ENCODE data around the gene LCNL1. TPM values are rescaled to one million over a fixed set of nuclear protein-coding genes. Genes with fewer than 3 reads are reported as not detected.
"Not testable (repeated sequence)": the region's sequence is repeated elsewhere in the genome, so short reads cannot be mapped to it uniquely, and the experiment has no call there.

LCNL1 gene
- total RNA-seq, 2 donors from 2014 or later, result 0.06 TPM; not detected in 1

DNA sequence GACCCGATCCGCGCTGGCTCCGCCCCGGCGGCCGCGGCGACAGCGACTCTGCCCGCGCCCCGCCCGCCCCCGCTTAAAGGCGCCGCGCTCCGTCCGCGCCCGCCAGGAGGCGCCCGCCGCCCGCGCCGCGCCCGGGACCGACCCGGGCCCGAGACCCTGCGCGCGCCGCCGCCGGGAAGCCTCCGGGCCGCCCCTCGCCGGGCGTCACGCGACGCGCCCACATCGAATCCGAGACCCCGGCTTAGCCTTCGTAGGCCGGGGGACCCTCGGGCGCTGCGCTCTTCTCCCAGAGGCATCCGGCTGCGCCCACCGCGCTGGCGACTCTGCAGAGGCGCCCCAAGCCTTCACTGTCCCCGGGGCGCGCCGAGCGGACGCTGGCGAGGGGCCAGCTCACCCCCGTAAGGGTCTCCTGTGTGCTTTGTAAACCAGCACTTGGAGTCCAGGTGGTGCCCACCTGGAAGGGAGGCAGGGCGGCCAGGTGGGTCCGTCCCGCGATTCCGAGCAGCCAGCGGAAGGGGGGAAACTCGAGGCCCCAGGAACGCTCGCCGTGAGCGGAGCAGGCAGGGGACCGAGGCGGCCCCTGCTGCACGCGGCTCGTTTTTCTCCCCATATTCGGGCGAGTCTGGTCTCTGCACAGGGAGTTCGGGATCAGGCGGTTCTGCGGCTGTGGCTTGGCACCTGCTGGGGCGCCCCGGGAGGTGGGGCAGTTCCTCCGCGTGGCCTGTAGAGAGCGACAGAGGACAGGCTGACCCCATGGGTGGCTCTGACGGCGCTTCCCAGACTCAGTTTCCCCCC, 45.7 kb downstream of the LCNL1 start:
- intact Hi-C loops (cut with DNase I, micrococcal nuclease), result loop anchor here in 1 of 2 donors (10.0 kb wide), 1 partner anchor 84 kb away; the partner anchor contains the start of genes C8G and FBXW5
- ATAC-seq, result peak; percentile 71
- peak; percentile 77 to 81 for DNase-seq

DNA sequence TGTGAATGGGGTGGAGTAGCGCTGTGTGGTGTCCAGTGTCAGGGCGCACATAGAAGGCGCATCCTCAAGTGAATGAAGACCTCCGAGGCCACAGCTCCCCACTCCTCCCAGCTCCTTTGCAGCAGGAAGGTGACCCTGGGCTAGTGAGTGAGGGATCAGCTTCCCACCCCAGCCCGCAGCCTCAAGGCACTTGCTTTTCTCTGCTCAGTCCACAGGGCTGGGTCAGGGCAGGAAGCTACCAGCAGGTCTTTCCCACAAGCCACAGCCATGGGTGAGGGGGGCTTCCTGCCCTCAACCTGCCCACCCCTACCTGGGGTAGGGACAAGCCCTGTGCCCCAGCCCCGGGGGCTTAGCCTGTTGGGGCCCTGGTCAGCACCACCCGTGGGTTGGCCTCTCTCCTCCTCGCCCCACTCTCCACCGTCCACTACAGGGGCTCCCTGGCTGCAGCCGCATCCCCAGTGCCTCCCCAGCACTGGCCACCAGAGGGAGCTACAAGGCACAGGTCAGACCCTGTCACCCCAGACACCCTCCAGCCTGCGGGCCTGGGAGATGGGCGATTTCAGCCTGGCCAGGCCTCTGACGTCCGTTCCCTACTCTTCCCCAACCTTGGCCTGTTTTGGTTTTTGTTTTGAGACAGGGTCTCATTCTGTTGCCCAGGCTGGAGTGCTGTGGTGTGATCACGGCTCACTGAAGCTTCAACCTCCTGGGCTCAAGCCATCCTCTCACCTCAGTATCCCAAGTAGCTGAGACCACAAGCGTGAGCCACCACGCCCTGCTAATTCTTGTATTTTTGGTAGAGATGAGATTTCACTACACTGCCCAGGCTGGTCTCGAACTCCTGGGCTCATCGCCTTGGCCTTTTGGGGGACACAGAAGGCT, 46.5 kb downstream of the LCNL1 start:
- intact Hi-C loops (cut with DNase I, micrococcal nuclease), result loop anchor here in 1 of 2 donors (10.0 kb wide), 1 partner anchor 84 kb away; the partner anchor contains the start of genes C8G and FBXW5
- peak; percentile 59 for ATAC-seq
- DNase-seq, result peak; percentile 74 to 89

DNA sequence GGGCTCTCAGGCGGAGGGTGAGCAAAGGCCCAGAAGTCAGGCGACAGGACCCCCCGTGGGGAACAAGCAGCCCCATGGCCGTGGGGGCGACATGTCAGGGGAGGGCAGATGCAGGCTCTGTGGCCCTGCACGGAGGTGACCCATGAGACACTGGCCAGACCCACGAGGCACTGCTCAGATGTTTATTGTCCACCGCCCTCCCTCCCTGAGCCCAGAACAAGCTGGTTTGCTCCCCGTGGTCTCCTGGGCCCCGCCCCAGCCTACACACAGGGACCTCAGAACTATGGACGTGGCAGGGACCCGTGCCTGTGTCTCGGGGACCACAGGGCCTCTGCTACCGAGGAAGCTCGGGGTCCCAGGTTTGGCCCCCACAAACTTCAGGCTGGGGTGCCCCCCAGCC, 47.2 kb downstream of the LCNL1 start:
- intact Hi-C loops (cut with DNase I, micrococcal nuclease), result no loop called here
- no peak for ATAC-seq
- DNase-seq, result no peak

DNA sequence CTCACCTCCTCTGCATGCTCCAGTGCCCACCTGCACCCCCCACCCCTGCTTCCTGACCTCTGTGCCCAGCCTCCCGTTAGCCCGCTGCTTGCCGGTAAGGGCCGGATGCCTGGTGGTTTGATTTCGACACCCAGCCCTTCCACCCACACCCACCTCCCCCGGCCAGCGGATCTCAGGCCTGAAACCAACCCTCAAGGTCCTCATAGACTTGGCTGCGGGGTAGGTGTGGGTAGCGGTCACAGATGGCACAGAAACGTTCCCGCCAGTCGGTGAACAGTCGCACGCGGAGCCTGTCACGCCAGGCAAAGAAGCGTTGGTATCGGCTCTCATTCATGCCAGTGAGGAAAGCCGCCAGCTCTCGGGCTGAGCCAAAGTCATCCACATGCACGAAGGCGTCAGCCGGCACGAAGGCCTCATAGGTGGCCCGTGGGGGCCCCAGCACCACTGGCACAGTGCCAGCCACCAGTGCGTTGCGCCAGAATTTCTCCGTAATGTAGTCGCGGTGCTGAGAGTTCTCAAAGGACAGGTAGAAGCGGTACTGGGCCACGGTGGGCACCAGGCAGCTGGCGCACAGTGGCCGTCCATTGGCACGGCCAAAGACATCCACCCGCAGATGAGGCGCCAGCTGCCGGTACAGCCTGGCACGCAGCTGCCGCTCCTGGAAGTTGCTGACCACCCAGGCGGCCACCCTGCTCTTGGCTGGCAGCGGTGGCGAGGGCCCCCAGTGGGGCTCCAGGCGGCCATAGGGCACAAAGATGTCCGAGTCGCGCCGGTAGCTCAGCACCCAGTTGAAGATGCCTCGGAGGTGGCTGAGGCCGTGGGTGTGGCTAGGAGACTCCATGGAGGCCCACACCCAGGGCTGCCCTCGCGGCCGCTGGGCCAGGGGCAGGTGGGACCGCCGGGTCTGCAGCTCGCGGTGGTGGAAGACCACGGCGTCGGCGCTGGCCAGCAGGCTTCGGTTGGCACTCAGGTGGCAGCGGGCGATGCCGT, 48.0 kb downstream of the LCNL1 start:
- intact Hi-C loops (cut with DNase I, micrococcal nuclease), result no loop called here
- ATAC-seq (no peak), DNase-seq (peak in 1 of 2 donors; percentile 51)

DNA sequence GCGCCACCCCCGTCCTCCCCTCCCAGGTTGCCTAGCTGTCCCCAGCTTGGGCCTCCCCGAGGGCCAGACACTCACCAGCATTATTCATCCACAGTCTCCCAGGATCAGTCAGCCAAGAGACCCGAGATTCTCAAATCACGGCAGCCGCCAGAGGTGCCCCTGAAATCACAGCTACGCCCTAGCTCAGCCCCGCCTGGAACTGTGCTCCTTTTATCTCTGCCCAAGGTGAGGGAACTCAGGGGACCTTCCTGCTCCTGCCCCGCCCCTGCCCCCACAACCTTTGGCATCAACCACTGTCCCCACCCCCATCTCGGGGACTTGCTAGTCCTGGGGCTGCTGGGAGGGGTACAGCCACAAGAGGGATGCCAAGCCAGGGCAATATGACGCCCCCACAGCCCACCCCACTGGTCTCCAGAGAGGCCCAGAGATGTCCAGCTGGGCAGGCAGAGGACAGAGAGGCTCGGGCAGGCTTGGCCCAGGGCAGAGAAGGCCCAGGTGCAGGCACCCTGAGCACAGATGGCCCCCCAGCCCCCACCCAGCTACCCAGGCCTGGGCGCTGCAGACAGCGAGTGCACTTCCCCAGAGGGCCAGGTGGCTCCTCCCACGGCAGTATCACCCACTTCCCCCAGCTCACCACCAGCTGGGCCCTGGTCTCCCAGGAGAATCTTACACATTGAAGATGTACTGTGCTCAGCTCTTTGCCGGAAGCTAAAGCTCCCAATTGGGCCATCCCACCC, 49.3 kb downstream of the LCNL1 start, which contains the start of gene FUT7:
Gene FUT7, minus strand, starts transcription at position 185 of the 737 bp plus-strand sequence. Its CDS starts 97 bp downstream, at position 88.
- ATAC-seq (no peak), DNase-seq (no peak)
- intact Hi-C loops (cut with DNase I, micrococcal nuclease), result no loop called here

DNA sequence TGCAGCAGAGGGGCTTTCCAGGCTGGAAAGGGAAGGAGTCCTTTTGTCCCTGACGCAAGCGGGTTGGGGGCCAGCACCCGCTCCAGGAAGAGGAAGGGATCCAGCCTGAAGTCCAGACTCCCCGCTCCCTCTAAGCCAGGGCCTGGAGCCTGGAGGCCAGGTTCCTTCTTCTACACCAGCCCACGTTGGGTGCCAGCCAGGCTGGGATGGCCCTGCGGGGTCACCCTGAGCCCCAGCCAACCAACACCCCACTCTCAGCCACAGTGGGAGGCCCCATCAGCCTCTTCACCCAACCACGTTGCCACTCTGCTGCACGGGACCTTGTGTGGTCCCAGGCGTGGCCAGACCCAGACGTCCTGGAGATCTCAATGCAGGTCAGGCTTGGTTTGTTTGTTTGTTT, 50.1 kb downstream of the LCNL1 start:
- no peak for DNase-seq
- intact Hi-C loops (cut with DNase I, micrococcal nuclease), result no loop called here
- ATAC-seq, result no peak

DNA sequence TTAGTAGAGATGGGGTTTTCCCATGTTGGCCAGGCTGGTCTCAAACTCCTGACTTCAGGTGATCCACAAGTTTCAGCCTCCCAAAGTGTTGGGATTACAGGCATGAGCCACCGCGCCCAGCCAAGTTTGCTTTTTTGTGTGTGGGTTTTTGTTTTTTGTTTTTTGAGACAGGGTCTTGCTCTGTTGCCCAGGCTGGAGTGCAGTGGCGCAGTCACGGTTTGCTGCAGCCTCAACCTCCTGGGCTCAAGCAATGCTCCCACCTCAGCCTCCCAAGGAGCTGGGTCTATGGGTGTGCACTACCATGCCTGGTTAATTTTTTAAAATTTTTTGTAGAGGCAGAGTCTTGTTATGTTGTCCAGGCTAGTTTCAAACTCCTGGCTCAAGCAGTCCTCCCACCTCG, 50.7 kb downstream of the LCNL1 start:
- DNase-seq; ATAC-seq; intact Hi-C loops (cut with DNase I, micrococcal nuclease): not testable (repeated sequence)

DNA sequence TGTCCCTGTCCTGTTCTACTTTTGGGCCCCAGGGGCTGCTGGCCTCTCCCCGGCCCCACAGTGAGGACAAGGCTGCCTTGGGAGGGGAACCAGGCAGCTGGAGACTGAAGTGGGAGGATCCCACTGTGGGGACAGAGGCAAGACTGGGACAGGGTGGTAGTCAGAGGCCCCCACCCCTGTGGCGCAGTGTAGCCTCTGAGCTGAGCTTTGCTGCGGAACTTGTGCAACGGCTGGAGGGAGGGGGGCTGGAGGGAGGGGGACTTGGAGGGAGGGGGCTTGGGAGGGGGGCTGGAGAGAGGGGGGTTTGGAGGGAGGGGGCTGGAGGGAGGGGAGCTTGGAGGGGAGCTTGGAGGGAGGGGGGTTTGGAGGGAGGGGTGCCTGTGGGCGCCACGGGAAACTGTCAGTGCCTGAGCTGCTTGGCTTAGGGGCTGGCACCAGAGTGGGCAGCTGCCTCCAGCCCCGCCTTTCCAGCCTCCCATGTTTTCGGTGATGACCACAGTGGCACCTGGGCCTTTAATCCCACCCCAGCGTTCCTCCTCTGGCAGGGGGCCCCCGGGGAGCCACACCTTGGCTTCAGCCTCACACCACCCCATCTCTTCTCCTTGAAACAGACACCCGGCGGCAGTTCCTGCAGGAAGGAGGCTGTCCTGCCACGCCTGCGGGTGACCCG, 51.4 kb downstream of the LCNL1 start:
- peak; percentile 76 to 78 for DNase-seq
- intact Hi-C loops (cut with DNase I, micrococcal nuclease), result no loop called here
- peak; percentile 79 for ATAC-seq

DNA sequence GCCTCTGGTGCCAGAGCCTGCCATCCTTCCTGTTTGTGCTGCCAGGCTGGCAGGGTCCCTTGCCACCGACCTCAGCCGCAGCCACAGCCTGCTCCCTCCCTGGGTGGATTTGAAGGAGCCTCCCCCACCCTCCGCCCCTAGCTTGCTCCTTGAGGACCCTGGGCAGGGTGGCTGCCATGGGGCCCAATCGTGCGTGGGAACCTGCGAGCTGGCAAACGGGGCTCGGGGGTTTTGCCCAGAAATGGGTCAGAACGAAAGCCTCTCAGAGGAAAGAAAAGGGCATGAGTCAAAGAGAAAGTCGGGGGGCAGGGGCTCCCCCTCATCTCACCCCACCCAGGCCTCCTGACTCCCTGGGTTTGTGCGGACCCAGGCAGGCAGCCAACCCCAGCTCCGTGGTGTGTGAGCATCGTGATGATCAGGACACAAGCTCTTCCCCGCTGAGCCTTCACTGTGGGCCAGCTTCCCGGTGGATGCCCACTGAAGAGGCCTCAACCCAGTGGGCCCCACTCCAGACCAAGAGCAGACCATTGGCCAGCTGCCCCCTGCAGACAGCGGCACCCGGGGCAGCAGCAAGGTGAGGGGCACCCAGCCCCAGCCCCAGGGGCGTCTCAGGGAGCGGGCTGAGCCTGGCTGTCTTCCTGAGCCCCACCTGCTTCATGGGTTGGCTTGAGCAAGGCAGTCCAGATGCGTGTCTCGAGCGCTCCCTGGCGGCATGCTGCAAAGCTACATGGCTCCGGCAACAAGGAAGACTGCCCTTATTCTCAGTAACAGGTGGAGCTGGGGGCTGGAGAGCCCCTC, 52.1 kb downstream of the LCNL1 start:
- DNase-seq, result peak; percentile 80 to 81
- peak; percentile 84 for ATAC-seq
- intact Hi-C loops (cut with DNase I, micrococcal nuclease), result loop anchor here in 1 of 2 donors (5.0 kb wide), 1 partner anchor 248 kb away; no protein-coding TSS in a partner anchor

Other genes starting within 250 kb of the LCNL1 start
- 1 to 10 TPM; 1.2 to 2.4 TPM for gene LCN10, start 240.1 kb upstream of the LCNL1 start, total RNA-seq
- gene LCN6, start 234.5 kb upstream of the LCNL1 start, total RNA-seq, result 1 to 10 TPM; 1.0 to 3.6 TPM
- gene LCN8, start 224.8 kb upstream of the LCNL1 start, total RNA-seq, result under 1 TPM in 1 of 2 donors, not detected in 1; 0.36 TPM
- 10 to 100 TPM in 1 of 2 donors, 1 to 10 TPM in 1; 8.0 to 15.9 TPM for gene LCN15, start 218.5 kb upstream of the LCNL1 start, total RNA-seq
- 100 to 1,000 TPM; 239 to 377 TPM for gene TMEM141, start 191.6 kb upstream of the LCNL1 start, total RNA-seq
- gene CCDC183, start 186.7 kb upstream of the LCNL1 start, total RNA-seq, result 10 to 100 TPM; 20.6 to 35.1 TPM
- 100 to 1,000 TPM; 120 to 132 TPM for gene RABL6, start 175.0 kb upstream of the LCNL1 start, total RNA-seq
- 10 to 100 TPM; 10.4 to 11.1 TPM for gene AJM1, start 140.5 kb upstream of the LCNL1 start, total RNA-seq
- 100 to 1,000 TPM; 109 to 154 TPM for gene PHPT1, start 133.6 kb upstream of the LCNL1 start, total RNA-seq
- 10 to 100 TPM; 19.1 to 20.1 TPM for gene MAMDC4, start 130.6 kb upstream of the LCNL1 start, total RNA-seq
- gene EDF1, start 116.7 kb upstream of the LCNL1 start, total RNA-seq, result 100 to 1,000 TPM; 434 to 466 TPM
- 10 to 100 TPM; 23.7 to 25.3 TPM for gene TRAF2, start 96.5 kb upstream of the LCNL1 start, total RNA-seq
- gene FBXW5, start 38.3 kb upstream of the LCNL1 start, total RNA-seq, result 100 to 1,000 TPM; 167 to 195 TPM
- 1 to 10 TPM; 3.9 to 8.3 TPM for gene C8G, start 37.8 kb upstream of the LCNL1 start, total RNA-seq
- 10 to 100 TPM in 1 of 2 donors, 1 to 10 TPM in 1; 8.5 to 10.2 TPM for gene LCN12, start 30.7 kb upstream of the LCNL1 start, total RNA-seq
- 10 to 100 TPM in 1 of 2 donors, 1 to 10 TPM in 1; 8.7 to 36.9 TPM for gene PTGDS, start 5.5 kb upstream of the LCNL1 start, total RNA-seq
- 10 to 100 TPM; 33.3 to 41.2 TPM for gene PAXX, start 9.4 kb downstream of the LCNL1 start, total RNA-seq
- gene CLIC3, start 13.6 kb downstream of the LCNL1 start, total RNA-seq, result 1 to 10 TPM; 3.2 to 3.8 TPM
- gene ABCA2, start 45.2 kb downstream of the LCNL1 start, total RNA-seq, result 10 to 100 TPM; 55.5 to 56.0 TPM
- gene FUT7, start 49.1 kb downstream of the LCNL1 start, total RNA-seq, result not detected
- gene NPDC1, start 63.2 kb downstream of the LCNL1 start, total RNA-seq, result 100 to 1,000 TPM; 170 to 204 TPM
- gene ENTPD2, start 71.1 kb downstream of the LCNL1 start, total RNA-seq, result 10 to 100 TPM; 25.0 to 26.3 TPM
- 10 to 100 TPM; 10.3 to 16.8 TPM for gene SAPCD2, start 87.6 kb downstream of the LCNL1 start, total RNA-seq
- 10 to 100 TPM; 13.0 to 18.2 TPM for gene UAP1L1, start 94.5 kb downstream of the LCNL1 start, total RNA-seq
- gene MAN1B1, start 104.0 kb downstream of the LCNL1 start, total RNA-seq, result 10 to 100 TPM; 50.0 to 53.5 TPM
- 10 to 100 TPM; 53.1 to 66.0 TPM for gene DPP7, start 131.7 kb downstream of the LCNL1 start, total RNA-seq
- under 1 TPM; 0.46 to 0.47 TPM for gene GRIN1, start 156.2 kb downstream of the LCNL1 start, total RNA-seq
- 10 to 100 TPM; 70.0 to 95.7 TPM for gene LRRC26, start 187.1 kb downstream of the LCNL1 start, total RNA-seq
- under 1 TPM; 0.67 to 0.70 TPM for gene TMEM210, start 189.1 kb downstream of the LCNL1 start, total RNA-seq
- 10 to 100 TPM; 50.6 to 64.1 TPM for gene ANAPC2, start 205.6 kb downstream of the LCNL1 start, total RNA-seq
- 10 to 100 TPM; 56.7 to 68.8 TPM for gene SSNA1, start 205.7 kb downstream of the LCNL1 start, total RNA-seq
- gene TPRN, start 217.7 kb downstream of the LCNL1 start, total RNA-seq, result 100 to 1,000 TPM; 134 to 154 TPM
- 10 to 100 TPM; 36.2 to 40.0 TPM for gene TMEM203, start 222.7 kb downstream of the LCNL1 start, total RNA-seq
- 10 to 100 TPM; 12.1 to 18.8 TPM for gene NDOR1, start 222.7 kb downstream of the LCNL1 start, total RNA-seq
- gene RNF208, start 239.2 kb downstream of the LCNL1 start, total RNA-seq, result 1 to 10 TPM; 5.1 to 9.7 TPM
- under 1 TPM; 0.43 to 0.47 TPM for gene CYSRT1, start 242.2 kb downstream of the LCNL1 start, total RNA-seq
- gene RNF224, start 244.5 kb downstream of the LCNL1 start, total RNA-seq, result not detected
- gene SLC34A3, start 247.9 kb downstream of the LCNL1 start, total RNA-seq, result not detected

Data from left colon (tissue), 2 donors.